Measurements from ENCODE around the gene CCDC146.

GRCh38 chr7:77239471-77239870 lies 117.1 kb downstream of the CCDC146 start:
- TF ChIP-seq POLR2A (IDR thresholded peaks at IDR 0.05; ENCODE audit: low read depth, low read length) (no peak), POLR2AphosphoS5 (IDR thresholded peaks at IDR 0.05; ENCODE audit: low read depth, low read length) (no peak)

Measured in GM12892 (cell line).